HCT116 (cell line): ENCODE data around the gene FBXL17.

Source experiments
- ATF3 ChIP-seq: IDR thresholded peaks from 2 replicates; pipeline ENCODE4 v1.6.1; 2012
- JUND ChIP-seq: IDR thresholded peaks from 2 replicates; pipeline ENCODE4 v1.6.1; 2012
- POLR2A ChIP-seq: IDR thresholded peaks from 2 replicates; pipeline ENCODE4 v1.7.0; 2011; ENCODE audit warnings: borderline replicate concordance; ENCODE audit not compliant: insufficient read depth, insufficient read length; ENCODE audit errors: extremely low read depth
- POLR2AphosphoS5 ChIP-seq: IDR thresholded peaks from 2 replicates; pipeline ENCODE4 v1.6.1; 2011; ENCODE audit warnings: mild to moderate bottlenecking, low read depth, low read length, moderate library complexity
- ZNF274 ChIP-seq: fragments of 200-500 bp; sonication (Bioruptor generic); IDR thresholded peaks from 2 replicates; pipeline ENCODE4 v1.6.1; 2014; ENCODE audit warnings: mild to moderate bottlenecking, low read depth, low read length, inconsistent platforms
- TF ChIP-seq, protein P1 (sequence below): IDR thresholded peaks from 2 replicates; pipeline ENCODE4 v1.6.1; 2012; ENCODE audit warnings: low read depth
- TF ChIP-seq, protein P2 (sequence below), 3 experiments: fragments of 200-600 bp in 1 of 3; sonication (generic) in 1 of 3; IDR thresholded peaks in 2 of 3; conservative IDR thresholded peaks in 1 of 3; 2 replicates each; pipeline ENCODE4 v1.5.1; 2012 to 2017; ENCODE audit warnings: low read depth in 2 of 3, low read length in 2 of 3, antibody characterized with exemption in 1 of 3, borderline replicate concordance in 1 of 3, control low read depth in 1 of 3, mild to moderate bottlenecking in 1 of 3, mixed read lengths in 1 of 3, mixed run types in 1 of 3, moderate library complexity in 1 of 3; ENCODE audit not compliant: insufficient read depth in 1 of 3
- TF ChIP-seq, protein P3 (sequence below): IDR thresholded peaks from 2 replicates; pipeline ENCODE4 v1.6.1; 2011; ENCODE audit warnings: mild to moderate bottlenecking, low read length, moderate library complexity; ENCODE audit not compliant: insufficient replicate concordance; ENCODE audit errors: extremely low read depth

DNA sequence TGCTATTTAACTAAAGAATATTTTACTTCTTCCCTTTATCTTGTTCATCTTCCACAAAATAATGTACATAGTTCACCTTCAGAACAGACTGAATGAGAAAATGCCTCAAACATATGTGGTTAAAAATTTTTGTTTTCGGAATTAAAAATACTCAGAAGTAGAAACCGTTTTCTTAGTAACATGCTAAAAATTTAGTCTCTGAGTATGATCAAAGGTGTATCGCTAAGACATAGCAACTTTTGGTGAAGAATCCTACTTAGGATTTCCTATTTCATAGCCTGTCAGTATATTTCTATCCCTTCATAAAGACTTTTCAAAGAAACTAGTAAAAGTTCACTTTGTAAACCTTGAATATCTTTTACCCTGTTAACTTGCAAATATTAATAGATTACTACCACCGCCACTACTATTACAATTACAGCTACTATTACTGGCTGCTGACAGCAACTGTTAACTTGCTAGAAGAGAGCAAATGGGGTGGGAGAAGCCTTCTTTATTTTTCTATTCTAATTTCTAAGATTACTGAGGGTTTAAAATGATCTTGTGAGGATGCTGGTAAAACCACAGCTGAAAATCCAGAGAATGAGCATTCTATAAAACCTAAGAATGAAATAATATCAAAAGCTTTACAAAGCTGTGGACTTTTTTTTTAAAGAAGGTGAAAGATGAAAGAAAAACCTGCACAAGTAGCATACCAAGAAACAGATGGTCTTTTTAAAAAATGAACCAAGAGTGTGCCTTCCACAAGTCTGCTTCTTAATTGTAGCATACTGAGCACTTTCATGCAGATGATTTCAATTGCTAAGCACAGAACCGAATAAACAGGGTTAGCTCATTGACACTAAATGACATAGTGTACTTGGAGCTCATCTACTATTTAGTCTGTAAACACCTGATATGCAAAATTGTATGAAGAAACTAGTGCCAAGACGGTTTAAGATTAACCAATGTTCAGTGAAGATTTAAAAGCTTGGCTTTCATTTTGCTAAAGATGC lies 464.9 kb downstream of the FBXL17 start:
- TF ChIP-seq POLR2A (no peak), ATF3 (no peak), POLR2AphosphoS5 (no peak), ZNF274 (no peak), JUND (no peak)
- TF ChIP-seq, protein P1, sequence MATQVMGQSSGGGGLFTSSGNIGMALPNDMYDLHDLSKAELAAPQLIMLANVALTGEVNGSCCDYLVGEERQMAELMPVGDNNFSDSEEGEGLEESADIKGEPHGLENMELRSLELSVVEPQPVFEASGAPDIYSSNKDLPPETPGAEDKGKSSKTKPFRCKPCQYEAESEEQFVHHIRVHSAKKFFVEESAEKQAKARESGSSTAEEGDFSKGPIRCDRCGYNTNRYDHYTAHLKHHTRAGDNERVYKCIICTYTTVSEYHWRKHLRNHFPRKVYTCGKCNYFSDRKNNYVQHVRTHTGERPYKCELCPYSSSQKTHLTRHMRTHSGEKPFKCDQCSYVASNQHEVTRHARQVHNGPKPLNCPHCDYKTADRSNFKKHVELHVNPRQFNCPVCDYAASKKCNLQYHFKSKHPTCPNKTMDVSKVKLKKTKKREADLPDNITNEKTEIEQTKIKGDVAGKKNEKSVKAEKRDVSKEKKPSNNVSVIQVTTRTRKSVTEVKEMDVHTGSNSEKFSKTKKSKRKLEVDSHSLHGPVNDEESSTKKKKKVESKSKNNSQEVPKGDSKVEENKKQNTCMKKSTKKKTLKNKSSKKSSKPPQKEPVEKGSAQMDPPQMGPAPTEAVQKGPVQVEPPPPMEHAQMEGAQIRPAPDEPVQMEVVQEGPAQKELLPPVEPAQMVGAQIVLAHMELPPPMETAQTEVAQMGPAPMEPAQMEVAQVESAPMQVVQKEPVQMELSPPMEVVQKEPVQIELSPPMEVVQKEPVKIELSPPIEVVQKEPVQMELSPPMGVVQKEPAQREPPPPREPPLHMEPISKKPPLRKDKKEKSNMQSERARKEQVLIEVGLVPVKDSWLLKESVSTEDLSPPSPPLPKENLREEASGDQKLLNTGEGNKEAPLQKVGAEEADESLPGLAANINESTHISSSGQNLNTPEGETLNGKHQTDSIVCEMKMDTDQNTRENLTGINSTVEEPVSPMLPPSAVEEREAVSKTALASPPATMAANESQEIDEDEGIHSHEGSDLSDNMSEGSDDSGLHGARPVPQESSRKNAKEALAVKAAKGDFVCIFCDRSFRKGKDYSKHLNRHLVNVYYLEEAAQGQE, result no peak
- TF ChIP-seq, protein P2, sequence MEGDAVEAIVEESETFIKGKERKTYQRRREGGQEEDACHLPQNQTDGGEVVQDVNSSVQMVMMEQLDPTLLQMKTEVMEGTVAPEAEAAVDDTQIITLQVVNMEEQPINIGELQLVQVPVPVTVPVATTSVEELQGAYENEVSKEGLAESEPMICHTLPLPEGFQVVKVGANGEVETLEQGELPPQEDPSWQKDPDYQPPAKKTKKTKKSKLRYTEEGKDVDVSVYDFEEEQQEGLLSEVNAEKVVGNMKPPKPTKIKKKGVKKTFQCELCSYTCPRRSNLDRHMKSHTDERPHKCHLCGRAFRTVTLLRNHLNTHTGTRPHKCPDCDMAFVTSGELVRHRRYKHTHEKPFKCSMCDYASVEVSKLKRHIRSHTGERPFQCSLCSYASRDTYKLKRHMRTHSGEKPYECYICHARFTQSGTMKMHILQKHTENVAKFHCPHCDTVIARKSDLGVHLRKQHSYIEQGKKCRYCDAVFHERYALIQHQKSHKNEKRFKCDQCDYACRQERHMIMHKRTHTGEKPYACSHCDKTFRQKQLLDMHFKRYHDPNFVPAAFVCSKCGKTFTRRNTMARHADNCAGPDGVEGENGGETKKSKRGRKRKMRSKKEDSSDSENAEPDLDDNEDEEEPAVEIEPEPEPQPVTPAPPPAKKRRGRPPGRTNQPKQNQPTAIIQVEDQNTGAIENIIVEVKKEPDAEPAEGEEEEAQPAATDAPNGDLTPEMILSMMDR (IDR thresholded peaks at IDR 0.05 in 2 of 3, conservative IDR thresholded peaks at IDR 0.05 in 1 of 3; ENCODE audit: borderline replicate concordance in 1 of 3, insufficient read depth in 1 of 3, low read depth in 2 of 3, low read length in 2 of 3), result no peak
- TF ChIP-seq, protein P3, sequence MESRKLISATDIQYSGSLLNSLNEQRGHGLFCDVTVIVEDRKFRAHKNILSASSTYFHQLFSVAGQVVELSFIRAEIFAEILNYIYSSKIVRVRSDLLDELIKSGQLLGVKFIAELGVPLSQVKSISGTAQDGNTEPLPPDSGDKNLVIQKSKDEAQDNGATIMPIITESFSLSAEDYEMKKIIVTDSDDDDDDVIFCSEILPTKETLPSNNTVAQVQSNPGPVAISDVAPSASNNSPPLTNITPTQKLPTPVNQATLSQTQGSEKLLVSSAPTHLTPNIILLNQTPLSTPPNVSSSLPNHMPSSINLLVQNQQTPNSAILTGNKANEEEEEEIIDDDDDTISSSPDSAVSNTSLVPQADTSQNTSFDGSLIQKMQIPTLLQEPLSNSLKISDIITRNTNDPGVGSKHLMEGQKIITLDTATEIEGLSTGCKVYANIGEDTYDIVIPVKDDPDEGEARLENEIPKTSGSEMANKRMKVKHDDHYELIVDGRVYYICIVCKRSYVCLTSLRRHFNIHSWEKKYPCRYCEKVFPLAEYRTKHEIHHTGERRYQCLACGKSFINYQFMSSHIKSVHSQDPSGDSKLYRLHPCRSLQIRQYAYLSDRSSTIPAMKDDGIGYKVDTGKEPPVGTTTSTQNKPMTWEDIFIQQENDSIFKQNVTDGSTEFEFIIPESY, result no peak
